Measurements from ENCODE around the gene ATAD2B. TPM values are rescaled to one million over a fixed set of nuclear protein-coding genes. Genes with fewer than 3 reads are reported as not detected.

The ATAD2B gene
- total RNA-seq, 1 experiment from 2014 or later: 28.5 TPM

DNA sequence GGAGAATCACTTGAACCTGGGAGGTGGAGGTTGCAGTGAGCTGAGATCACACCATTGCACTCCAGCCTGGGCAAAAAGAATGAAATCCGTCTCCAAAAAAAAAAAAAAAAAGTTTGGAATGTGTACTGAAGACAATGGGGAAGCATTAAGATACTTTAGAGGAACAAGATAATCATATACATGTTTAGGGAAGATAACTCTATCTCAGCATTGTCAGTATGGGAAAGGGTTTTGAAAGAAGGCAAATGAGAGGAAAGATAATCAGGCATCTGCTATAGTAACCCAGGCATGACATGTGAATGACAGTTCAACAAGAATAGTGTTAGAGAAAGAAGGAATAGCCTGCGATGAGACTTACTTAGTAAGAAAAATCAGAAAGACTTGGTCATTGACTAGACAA, 112.0 kb downstream of the ATAD2B start:
- intact Hi-C loops (cut with micrococcal nuclease; ENCODE audit: unreplicated experiment): no loop called here
- H3K9me3 ChIP-seq (ENCODE audit: low read depth, low read length, poor library complexity, severe bottlenecking): no peaks in the 10 kb centered on the region
- DNase-seq (ENCODE audit: low spot score): no peak
- H3K4me1 ChIP-seq (ENCODE audit: insufficient read depth, low read length, poor library complexity, severe bottlenecking): no peaks in the 10 kb centered on the region
- H3K36me3 ChIP-seq (ENCODE audit: insufficient read depth, low read length, poor library complexity, severe bottlenecking): peaks cover 3% of the 10 kb centered on the region
- ChIA-PET CTCF (no interaction called here), POLR2A (ENCODE audit: low non-redundant PET) (no interaction called here)
- H3K27ac ChIP-seq (ENCODE audit: low read depth, low read length, poor library complexity, severe bottlenecking): no peak overlapping the region
- no TSS peak for BruUV-seq (replicated peaks)
- H3K4me3 ChIP-seq (ENCODE audit: low read depth, low read length, poor library complexity, severe bottlenecking): no peak overlapping the region
- TF ChIP-seq CTCF (conservative IDR thresholded peaks at IDR 0.05; ENCODE audit: low read depth, low read length) (no peak), EZH2 (IDR thresholded peaks at IDR 0.05; ENCODE audit: borderline replicate concordance, low read depth, low read length, poor library complexity, severe bottlenecking) (no peak)
- no peaks in the 10 kb centered on the region for H3K27me3 ChIP-seq (replicated peaks; ENCODE audit: insufficient read depth, low read depth, low read length, poor library complexity)

DNA sequence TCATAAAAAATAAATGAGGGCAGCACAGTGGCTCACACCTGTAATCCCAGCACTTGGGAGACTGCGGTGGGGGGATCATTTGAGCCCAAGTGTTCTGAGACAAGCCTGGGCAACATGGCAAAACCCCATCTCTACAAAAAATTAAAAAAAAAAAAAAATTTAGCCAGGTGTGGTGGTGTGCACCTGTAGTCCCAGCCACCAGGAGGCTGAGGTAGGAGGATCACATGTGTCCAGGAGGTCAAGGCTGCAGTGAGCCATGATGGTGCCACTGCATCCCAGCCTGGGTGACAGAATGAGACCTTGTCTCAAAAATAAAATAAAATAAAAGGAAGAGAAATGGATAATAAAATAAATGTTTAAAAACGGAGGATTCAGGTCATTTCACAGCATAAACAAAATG, 113.5 kb downstream of the ATAD2B start:
- H3K27ac ChIP-seq (ENCODE audit: low read depth, low read length, poor library complexity, severe bottlenecking): no peak overlapping the region
- ChIA-PET POLR2A (ENCODE audit: low non-redundant PET) (no interaction called here), CTCF (interaction anchor here (0.7 kb wide), 1 partner anchor 13 kb away, joined by 5 read pairs; no protein-coding TSS in a partner anchor)
- TF ChIP-seq CTCF (conservative IDR thresholded peaks at IDR 0.05; ENCODE audit: low read depth, low read length): no peak
- intact Hi-C loops (cut with micrococcal nuclease; ENCODE audit: unreplicated experiment): no loop called here
- no peaks in the 10 kb centered on the region for H3K9me3 ChIP-seq (ENCODE audit: low read depth, low read length, poor library complexity, severe bottlenecking)
- H3K27me3 ChIP-seq (replicated peaks; ENCODE audit: insufficient read depth, low read depth, low read length, poor library complexity): no peaks in the 10 kb centered on the region
- BruUV-seq (replicated peaks): no TSS peak
- H3K4me1 ChIP-seq (ENCODE audit: insufficient read depth, low read length, poor library complexity, severe bottlenecking): no peaks in the 10 kb centered on the region
- peaks cover 3% of the 10 kb centered on the region for H3K36me3 ChIP-seq (ENCODE audit: insufficient read depth, low read length, poor library complexity, severe bottlenecking)
- no peak overlapping the region for H3K4me3 ChIP-seq (ENCODE audit: low read depth, low read length, poor library complexity, severe bottlenecking)
- no peak for DNase-seq (ENCODE audit: low spot score)

DNA sequence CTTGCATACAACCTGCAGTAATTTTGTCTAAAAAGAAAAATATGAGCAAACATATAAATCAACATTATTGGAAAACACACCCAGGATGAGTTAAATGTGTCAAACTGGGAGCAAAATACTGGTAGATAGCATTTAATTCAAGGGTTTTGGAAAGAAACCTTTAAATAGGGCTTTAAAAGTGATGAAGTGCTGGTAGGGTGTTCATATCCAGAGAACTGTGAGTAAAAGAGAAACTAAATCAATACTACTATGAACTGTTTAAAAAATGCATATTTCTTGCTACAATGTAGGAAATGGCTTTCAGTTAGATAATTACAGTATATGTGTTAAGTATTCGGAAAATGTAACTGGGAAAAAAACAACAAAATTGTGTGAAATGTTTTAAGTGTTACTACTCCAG, 117.8 kb downstream of the ATAD2B start:
- POLR2A ChIA-PET (ENCODE audit: low non-redundant PET): no interaction called here

More for the DNA sequence above, 117.8 kb downstream of the ATAD2B start:
- H3K36me3 ChIP-seq (ENCODE audit: insufficient read depth, low read length, poor library complexity, severe bottlenecking): peaks cover 3% of the 10 kb centered on the region
- no peaks in the 10 kb centered on the region for H3K27me3 ChIP-seq (replicated peaks; ENCODE audit: insufficient read depth, low read depth, low read length, poor library complexity)
- CTCF ChIA-PET: no interaction called here
- no peak overlapping the region for H3K27ac ChIP-seq (ENCODE audit: low read depth, low read length, poor library complexity, severe bottlenecking)
- no peak for DNase-seq (ENCODE audit: low spot score)
- no peaks in the 10 kb centered on the region for H3K4me1 ChIP-seq (ENCODE audit: insufficient read depth, low read length, poor library complexity, severe bottlenecking)
- no TSS peak for BruUV-seq (replicated peaks)
- TF ChIP-seq CTCF (conservative IDR thresholded peaks at IDR 0.05; ENCODE audit: low read depth, low read length) (no peak), EZH2 (IDR thresholded peaks at IDR 0.05; ENCODE audit: borderline replicate concordance, low read depth, low read length, poor library complexity, severe bottlenecking) (no peak)
- H3K9me3 ChIP-seq (ENCODE audit: low read depth, low read length, poor library complexity, severe bottlenecking): no peaks in the 10 kb centered on the region
- intact Hi-C loops (cut with micrococcal nuclease; ENCODE audit: unreplicated experiment): no loop called here
- H3K4me3 ChIP-seq (ENCODE audit: low read depth, low read length, poor library complexity, severe bottlenecking): no peak overlapping the region

All from A673 (cell line).